GM12875 (cell line): ENCODE results near the gene GJB1.

ENCODE experiments used
- H3K4me3 ChIP-seq: one replicate; pipeline ENCODE4 v1.5.1; 2011; ENCODE audit warnings: low read depth, low read length, control low read depth
- CTCF ChIP-seq: IDR thresholded peaks from 2 replicates; pipeline ENCODE4 v1.5.1; 2011; ENCODE audit warnings: low read depth, mild to moderate bottlenecking, control low read depth, inconsistent platforms, low read length, moderate library complexity, borderline replicate concordance; ENCODE audit not compliant: insufficient read depth

Gene GJB1

GRCh38 chrX:71225009-71225408 lies 2.0 kb downstream of the GJB1 start:
- H3K4me3 ChIP-seq: no peak overlapping the region
- TF ChIP-seq CTCF: no peak

- H3K4me3 ChIP-seq: no peak overlapping the region
- no peak for TF ChIP-seq CTCF
Observed at GRCh38 chrX:71225676-71226075, 2.7 kb downstream of the GJB1 start.

GRCh38 chrX:71227370-71228062 lies 4.5 kb downstream of the GJB1 start:
- no peak overlapping the region for H3K4me3 ChIP-seq
- no peak for TF ChIP-seq CTCF

- no peak for TF ChIP-seq CTCF
- no peak overlapping the region for H3K4me3 ChIP-seq
Observed at GRCh38 chrX:71228063-71228642, 5.1 kb downstream of the GJB1 start.

- no peak overlapping the region for H3K4me3 ChIP-seq
- TF ChIP-seq CTCF: no peak
Observed at GRCh38 chrX:71235482-71235881, 12.5 kb downstream of the GJB1 start.

GRCh38 chrX:71236836-71237235 lies 13.8 kb downstream of the GJB1 start:
- no peak overlapping the region for H3K4me3 ChIP-seq
- no peak for TF ChIP-seq CTCF

GRCh38 chrX:71239781-71240180 lies 16.8 kb downstream of the GJB1 start:
- no peak overlapping the region for H3K4me3 ChIP-seq
- TF ChIP-seq CTCF: no peak
